ENCODE measurements around the gene LHPP. TPM values are rescaled to one million over a fixed set of nuclear protein-coding genes. Genes with fewer than 3 reads are reported as not detected.

Gene LHPP
- total RNA-seq, 4 donors from 2014 or later: 8.7 to 19.9 (median 15.5) TPM

DNA sequence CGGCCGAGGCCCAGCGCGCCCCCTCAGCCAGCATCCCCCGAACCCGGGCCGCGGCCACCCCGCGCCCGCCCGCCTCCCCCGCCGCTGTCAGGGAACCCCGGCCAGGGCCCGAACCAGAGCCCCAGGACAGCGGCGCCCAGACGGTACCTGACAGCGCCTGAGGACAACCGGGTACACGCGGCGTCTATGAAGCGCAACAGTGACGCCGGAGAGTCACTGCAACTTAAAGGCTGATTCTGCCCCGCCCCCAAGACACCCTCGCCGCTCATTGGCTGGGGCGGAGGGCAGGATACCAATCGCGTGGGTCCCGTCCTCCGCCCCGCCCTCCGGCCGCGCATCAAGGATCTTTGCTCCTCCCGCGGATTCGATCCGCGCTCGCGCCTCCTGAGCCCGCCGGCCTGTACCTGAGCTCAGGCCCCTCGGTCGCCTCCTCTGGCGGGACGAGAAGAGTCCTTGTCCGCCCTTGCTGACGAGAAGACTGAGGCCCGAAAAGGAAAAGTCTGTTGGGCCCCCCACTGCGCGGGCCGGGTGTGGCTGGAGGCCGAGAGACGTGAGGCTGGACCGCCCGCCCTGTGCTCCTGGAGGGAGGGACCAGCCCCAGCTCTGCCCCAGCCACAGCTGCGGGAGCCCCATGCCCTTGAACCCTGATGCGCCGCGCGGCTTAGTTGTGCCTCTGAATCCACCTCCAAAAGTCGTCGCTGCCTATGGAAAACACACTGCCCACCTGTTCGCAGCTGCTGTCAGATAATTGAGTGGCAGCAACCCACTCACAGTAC, 42.7 kb upstream of the LHPP start, which contains the start of gene OAT:
Gene OAT, minus strand, starts transcription at position 198 of the 776 bp plus-strand sequence. CDS start 6,752 bp downstream, outside the sequence.
- H3K4me3 ChIP-seq (ENCODE audit: low read depth, poor library complexity, severe bottlenecking): peak within 1 kb of the TSS; percentile 90
- peak in 1 of 2 donors; percentile 69 for TF ChIP-seq POLR2A (IDR thresholded peaks at IDR 0.05)
- TF ChIP-seq, protein P1, sequence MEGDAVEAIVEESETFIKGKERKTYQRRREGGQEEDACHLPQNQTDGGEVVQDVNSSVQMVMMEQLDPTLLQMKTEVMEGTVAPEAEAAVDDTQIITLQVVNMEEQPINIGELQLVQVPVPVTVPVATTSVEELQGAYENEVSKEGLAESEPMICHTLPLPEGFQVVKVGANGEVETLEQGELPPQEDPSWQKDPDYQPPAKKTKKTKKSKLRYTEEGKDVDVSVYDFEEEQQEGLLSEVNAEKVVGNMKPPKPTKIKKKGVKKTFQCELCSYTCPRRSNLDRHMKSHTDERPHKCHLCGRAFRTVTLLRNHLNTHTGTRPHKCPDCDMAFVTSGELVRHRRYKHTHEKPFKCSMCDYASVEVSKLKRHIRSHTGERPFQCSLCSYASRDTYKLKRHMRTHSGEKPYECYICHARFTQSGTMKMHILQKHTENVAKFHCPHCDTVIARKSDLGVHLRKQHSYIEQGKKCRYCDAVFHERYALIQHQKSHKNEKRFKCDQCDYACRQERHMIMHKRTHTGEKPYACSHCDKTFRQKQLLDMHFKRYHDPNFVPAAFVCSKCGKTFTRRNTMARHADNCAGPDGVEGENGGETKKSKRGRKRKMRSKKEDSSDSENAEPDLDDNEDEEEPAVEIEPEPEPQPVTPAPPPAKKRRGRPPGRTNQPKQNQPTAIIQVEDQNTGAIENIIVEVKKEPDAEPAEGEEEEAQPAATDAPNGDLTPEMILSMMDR (IDR thresholded peaks at IDR 0.05): no peak
- intact Hi-C loops (cut with DNase I; ENCODE audit: low total_unique reads): no loop called here
- peak; percentile 96 to 99 for DNase-seq (ENCODE audit: low spot score in 2 of 2)
- WGBS, 2 donors: 0 to 6% methylated on average over 5 to 26 of the region's 70 CpGs

DNA sequence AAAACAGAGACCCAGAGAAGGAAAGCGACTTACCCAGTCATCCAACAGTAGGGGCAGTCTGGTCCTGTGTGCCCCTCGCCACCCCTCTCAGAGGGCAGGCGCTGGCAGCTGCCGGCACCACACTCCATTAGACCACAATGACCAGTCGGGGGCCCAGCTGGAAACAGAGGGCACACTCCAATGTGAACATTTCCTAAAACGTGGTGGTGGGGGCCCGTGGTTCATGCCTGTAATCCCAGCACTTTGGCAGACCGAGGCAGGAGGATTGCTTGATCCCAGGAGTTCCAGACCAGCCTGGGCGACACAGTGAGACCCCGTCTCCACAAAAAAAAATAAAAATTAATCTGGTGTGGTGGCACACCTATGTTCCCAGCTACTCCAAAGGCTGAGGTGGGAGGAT, 42.0 kb upstream of the LHPP start:
- H3K4me3 ChIP-seq (ENCODE audit: low read depth, poor library complexity, severe bottlenecking): no peak overlapping the region
- WGBS, 2 donors: 88 to 98% methylated on average over 10 of the region's 10 CpGs
- TF ChIP-seq, protein P1 (IDR thresholded peaks at IDR 0.05): no peak
- TF ChIP-seq POLR2A (IDR thresholded peaks at IDR 0.05): no peak
- DNase-seq (ENCODE audit: low spot score in 2 of 2): peak in 1 of 2 donors; percentile 83
- intact Hi-C loops (cut with DNase I; ENCODE audit: low total_unique reads): no loop called here

DNA sequence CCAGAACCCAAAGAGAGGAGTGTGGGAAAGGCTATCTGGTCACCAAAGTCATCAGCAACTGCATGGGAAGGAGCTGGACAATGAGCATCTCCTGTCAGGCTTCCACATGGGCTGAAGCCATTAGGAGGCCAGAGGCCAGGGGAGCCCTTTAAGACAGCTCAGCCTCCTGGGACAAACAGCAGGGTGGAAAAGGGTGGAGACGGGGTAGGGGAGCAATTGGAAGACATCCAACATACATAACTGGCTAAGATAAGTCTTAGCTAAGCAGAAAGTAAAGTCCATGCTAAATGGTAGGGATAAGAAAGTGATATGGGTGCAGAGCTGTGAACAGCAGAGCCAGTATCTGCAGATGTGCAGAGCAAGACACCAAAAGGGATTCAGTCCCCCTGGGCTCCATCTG, 41.4 kb upstream of the LHPP start:
- no peak overlapping the region for H3K4me3 ChIP-seq (ENCODE audit: low read depth, poor library complexity, severe bottlenecking)
- peak in 1 of 2 donors; percentile 67 for DNase-seq (ENCODE audit: low spot score in 2 of 2)
- TF ChIP-seq, protein P1 (IDR thresholded peaks at IDR 0.05): no peak
- no peak for TF ChIP-seq POLR2A (IDR thresholded peaks at IDR 0.05)
- WGBS, 2 donors: 18 to 20% methylated on average over 1 of the region's 1 CpG
- intact Hi-C loops (cut with DNase I; ENCODE audit: low total_unique reads): no loop called here

DNA sequence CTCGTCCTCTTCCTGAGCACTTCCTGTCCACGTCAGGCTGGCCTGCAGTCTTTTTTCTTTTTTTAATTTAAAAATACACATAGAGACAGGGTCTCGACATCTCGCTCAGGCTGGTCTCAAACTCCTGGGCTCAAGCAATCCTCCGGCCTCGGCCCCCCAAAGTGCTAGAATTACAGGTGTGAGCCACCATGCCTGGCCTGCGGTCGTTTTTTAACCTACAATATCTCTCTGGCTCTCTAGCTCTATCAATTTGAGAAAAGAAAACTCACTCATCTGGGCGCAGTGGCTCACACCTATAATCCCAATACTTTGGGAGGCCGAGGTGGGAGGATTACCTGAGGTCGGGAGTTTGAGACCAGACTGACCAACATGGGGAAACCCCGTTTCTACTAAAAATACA, 38.9 kb upstream of the LHPP start:
- no peak overlapping the region for H3K4me3 ChIP-seq (ENCODE audit: low read depth, poor library complexity, severe bottlenecking)
- TF ChIP-seq POLR2A (IDR thresholded peaks at IDR 0.05): no peak
- TF ChIP-seq, protein P1 (IDR thresholded peaks at IDR 0.05): no peak
- WGBS, 2 donors: 80 to 84% methylated on average over 12 of the region's 12 CpGs
- intact Hi-C loops (cut with DNase I; ENCODE audit: low total_unique reads): no loop called here
- peak in 1 of 2 donors; percentile 61 for DNase-seq (ENCODE audit: low spot score in 2 of 2)

DNA sequence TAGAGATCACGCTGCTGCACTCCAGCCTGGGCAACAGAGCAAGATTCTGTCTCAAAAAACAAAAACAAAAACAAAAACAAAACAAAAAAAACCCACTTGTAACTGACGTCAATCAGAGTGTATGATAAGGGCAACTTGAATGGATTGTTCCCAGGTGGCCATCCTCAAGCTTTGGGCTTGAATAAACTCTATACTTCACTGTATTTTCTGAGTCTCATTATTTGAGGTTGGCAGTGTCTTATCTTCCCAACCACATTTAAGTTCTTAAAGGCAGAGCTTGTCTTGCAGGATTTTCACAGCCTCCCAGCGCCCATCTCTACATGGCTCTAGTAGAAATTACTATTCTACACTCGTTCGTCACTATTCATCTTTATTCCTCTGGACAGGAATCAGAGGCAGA, 37.8 kb upstream of the LHPP start:
- no peak for TF ChIP-seq POLR2A (IDR thresholded peaks at IDR 0.05)
- TF ChIP-seq, protein P1 (IDR thresholded peaks at IDR 0.05): no peak
- peak in 1 of 2 donors; percentile 17 for DNase-seq (ENCODE audit: low spot score in 2 of 2)
- no peak overlapping the region for H3K4me3 ChIP-seq (ENCODE audit: low read depth, poor library complexity, severe bottlenecking)
- intact Hi-C loops (cut with DNase I; ENCODE audit: low total_unique reads): no loop called here
- 82 to 85% methylated on average over 5 of the region's 5 CpGs for WGBS, 2 donors
